Transverse colon (tissue), 4 donors: ENCODE results near the gene LORICRIN. TPM values are rescaled to one million over a fixed set of nuclear protein-coding genes. Genes with fewer than 3 reads are reported as not detected.

Experiments
- DNase-seq: peaks from one replicate; pipeline ENCODE4 v3.0.0-alpha.2; 2019
- H3K27ac ChIP-seq, 4 donors: fragments of 200-600 bp; sonication (generic); 2 replicates each; pipeline ENCODE4 v1.5.1; 2016 to 2018; ENCODE audit warnings: inconsistent platforms in 4 of 4
- H3K27me3 ChIP-seq: fragments of 200-600 bp; sonication (generic); 2 replicates; pipeline ENCODE4 v1.5.1; 2017; ENCODE audit warnings: inconsistent platforms
- H3K36me3 ChIP-seq, 4 donors: fragments of 200-600 bp; sonication (generic); 2 replicates each; pipeline ENCODE4 v1.5.1; 2017 to 2019; ENCODE audit warnings: inconsistent platforms in 4 of 4
- H3K4me1 ChIP-seq, 4 donors: fragments of 200-600 bp; sonication (generic); 2 replicates each; pipeline ENCODE4 v1.5.1; 2017 to 2020; ENCODE audit warnings: inconsistent platforms in 4 of 4
- H3K4me3 ChIP-seq, 4 donors: fragments of 200-600 bp; sonication (generic); 1 replicate in 1 of 4; 2 replicates in 3 of 4; pipeline versions ENCODE4 v1.5.1 to v1.6.1; 2017 to 2019; ENCODE audit warnings: inconsistent platforms in 4 of 4
- H3K9me3 ChIP-seq, 2 donors: fragments of 200-600 bp; sonication (generic); 2 replicates each; pipeline ENCODE4 v1.5.1; 2017 to 2019; ENCODE audit warnings: inconsistent platforms in 2 of 2
- EP300 ChIP-seq: sonication (generic); formaldehyde crosslinking; IDR thresholded peaks from one replicate; pipeline ENCODE4 v1.6.1; 2017; ENCODE audit warnings: antibody characterized with exemption, low read depth
- POLR2A ChIP-seq: fragments of 450-650 bp; IDR thresholded peaks from one replicate; pipeline ENCODE4 v1.6.1; 2016; ENCODE audit warnings: antibody characterized with exemption, mild to moderate bottlenecking, moderate library complexity
- POLR2AphosphoS5 ChIP-seq, 3 donors: sonication (generic); formaldehyde crosslinking; IDR thresholded peaks; one replicate each; pipeline ENCODE4 v1.6.1; 2016; ENCODE audit warnings: antibody characterized with exemption in 3 of 3
- WGBS, 2 donors: methylation state at CpG; one replicate each; pipeline ENCODE4 v1.1.5; 2018; ENCODE audit warnings: low coverage in 1 of 2; 5-methylcytosine and 5-hydroxymethylcytosine counted together
- in situ Hi-C, 4 donors: fragments of 200-750 bp; cut with MboI; loops; one replicate each; pipeline versions ENCODE4 v1.15.0 to v1.15.1; 2017; ENCODE audit warnings: low sequenced_read_pairs in 3 of 4, low pct_ligation_motif_present in 1 of 4, low pct_unique_long_range_greater_than_20kb in 1 of 4
- intact Hi-C: fragments of 100-400 bp; cut with DNase I; formaldehyde crosslinking; loops from one replicate; pipeline ENCODE4 v1.15.1; 2023; ENCODE audit warnings: low total_unique reads
- total RNA-seq, 4 donors: library from RNA; depleted of rRNA; stranded (reverse); fragments of >200 nt; gene quantifications; one replicate each; pipeline ENCODE4 v1.1.0, GENCODE V29; 2016
- TF ChIP-seq, protein P1 (sequence below), 5 experiments: fragments of 200-600 bp in 3 of 5; fragments of 450-650 bp in 2 of 5; sonication (generic) in 3 of 5; IDR thresholded peaks; 1 replicate in 2 of 5; 2 replicates in 3 of 5; pipeline ENCODE4 v1.5.1; 2016 to 2017; ENCODE audit warnings: antibody characterized with exemption in 5 of 5, inconsistent platforms in 3 of 5, mild to moderate bottlenecking in 2 of 5, moderate library complexity in 1 of 5

The LORICRIN gene
- total RNA-seq, 4 donors from 2014 or later: not detected

DNA sequence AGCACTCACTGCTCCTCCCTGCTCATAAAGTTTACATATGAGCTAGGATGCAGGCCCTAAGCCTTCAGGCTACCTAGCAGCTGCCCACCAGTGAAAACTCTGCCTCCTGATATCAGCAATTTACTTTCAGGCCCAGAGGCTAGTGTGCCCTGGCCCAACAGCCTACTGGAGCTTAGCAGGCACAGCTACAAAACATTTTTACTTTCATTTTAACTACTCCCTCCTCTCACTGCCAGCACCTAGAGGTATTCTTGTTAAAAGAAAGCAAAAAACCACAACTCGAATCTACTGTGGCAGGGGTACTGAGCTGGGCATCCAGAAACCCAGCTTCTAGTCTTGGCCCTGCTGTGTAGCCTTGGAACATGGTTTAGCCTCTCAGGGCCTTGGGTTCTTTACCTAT, 5.8 kb upstream of the LORICRIN start:
- TF ChIP-seq, protein P1, sequence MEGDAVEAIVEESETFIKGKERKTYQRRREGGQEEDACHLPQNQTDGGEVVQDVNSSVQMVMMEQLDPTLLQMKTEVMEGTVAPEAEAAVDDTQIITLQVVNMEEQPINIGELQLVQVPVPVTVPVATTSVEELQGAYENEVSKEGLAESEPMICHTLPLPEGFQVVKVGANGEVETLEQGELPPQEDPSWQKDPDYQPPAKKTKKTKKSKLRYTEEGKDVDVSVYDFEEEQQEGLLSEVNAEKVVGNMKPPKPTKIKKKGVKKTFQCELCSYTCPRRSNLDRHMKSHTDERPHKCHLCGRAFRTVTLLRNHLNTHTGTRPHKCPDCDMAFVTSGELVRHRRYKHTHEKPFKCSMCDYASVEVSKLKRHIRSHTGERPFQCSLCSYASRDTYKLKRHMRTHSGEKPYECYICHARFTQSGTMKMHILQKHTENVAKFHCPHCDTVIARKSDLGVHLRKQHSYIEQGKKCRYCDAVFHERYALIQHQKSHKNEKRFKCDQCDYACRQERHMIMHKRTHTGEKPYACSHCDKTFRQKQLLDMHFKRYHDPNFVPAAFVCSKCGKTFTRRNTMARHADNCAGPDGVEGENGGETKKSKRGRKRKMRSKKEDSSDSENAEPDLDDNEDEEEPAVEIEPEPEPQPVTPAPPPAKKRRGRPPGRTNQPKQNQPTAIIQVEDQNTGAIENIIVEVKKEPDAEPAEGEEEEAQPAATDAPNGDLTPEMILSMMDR (IDR thresholded peaks at IDR 0.05): no peak
- TF ChIP-seq POLR2A: no peak
- no peak for TF ChIP-seq POLR2AphosphoS5 (IDR thresholded peaks at IDR 0.05)
- no peak for TF ChIP-seq EP300
- Histone ChIP-seq H3K4me3 (no peak overlapping the region), H3K27ac (no peak overlapping the region), H3K4me1 (no peaks in the 10 kb centered on the region), H3K36me3 (no peaks in the 10 kb centered on the region), H3K9me3 (no peaks in the 10 kb centered on the region), H3K27me3 (peaks cover 6% of the 10 kb centered on the region)
- in situ Hi-C loops (no loop called here), intact Hi-C loops (no loop called here)
- DNase-seq: no peak
- WGBS, 2 donors: 35 to 50% methylated on average over 1 of the region's 1 CpG

DNA sequence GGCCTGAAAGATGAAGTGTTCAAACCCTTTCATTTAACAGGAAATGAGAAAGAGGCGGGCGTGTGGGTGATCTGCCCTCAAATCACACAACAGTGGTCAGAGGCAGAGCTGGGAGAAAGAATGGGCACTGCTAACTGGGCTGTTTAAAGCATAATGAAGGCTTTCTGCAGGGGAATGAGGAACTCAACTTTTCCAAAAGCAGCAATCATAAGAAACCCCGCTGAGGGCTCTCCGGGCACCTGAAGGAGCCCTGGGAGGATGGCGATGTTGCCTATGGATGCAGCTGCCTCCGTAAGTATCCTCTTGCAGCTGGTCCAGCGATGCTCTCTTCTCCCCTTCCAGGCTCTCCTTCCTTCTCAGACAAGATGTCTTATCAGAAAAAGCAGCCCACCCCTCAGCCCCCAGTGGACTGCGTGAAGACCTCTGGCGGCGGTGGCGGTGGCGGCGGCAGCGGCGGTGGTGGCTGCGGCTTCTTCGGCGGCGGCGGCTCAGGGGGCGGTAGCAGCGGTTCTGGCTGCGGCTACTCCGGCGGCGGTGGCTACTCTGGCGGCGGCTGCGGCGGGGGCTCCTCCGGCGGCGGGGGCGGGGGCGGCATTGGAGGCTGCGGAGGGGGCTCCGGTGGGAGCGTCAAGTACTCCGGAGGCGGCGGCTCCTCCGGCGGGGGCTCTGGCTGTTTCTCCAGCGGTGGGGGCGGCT, 1.2 kb downstream of the LORICRIN start:
- Histone ChIP-seq H3K36me3 (no peaks in the 10 kb centered on the region), H3K4me3 (peak overlapping the region; percentile 7 to 55 (median 32)), H3K4me1 (peaks cover 0 to 19% (median 9%) of the 10 kb centered on the region in 4 donors), H3K27me3 (peaks cover 74% of the 10 kb centered on the region), H3K9me3 (no peaks in the 10 kb centered on the region), H3K27ac (no peak overlapping the region)
- DNase-seq: no peak
- in situ Hi-C loops: no loop called here
- TF ChIP-seq, protein P1 (IDR thresholded peaks at IDR 0.05): no peak
- TF ChIP-seq EP300: no peak
- TF ChIP-seq POLR2A: no peak
- no peak for TF ChIP-seq POLR2AphosphoS5 (IDR thresholded peaks at IDR 0.05)
- intact Hi-C loops: no loop called here
- 43% methylated on average over 12 of the region's 45 CpGs; no CpG with 5 or more reads in 1 of the 2 donors for WGBS, 2 donors

DNA sequence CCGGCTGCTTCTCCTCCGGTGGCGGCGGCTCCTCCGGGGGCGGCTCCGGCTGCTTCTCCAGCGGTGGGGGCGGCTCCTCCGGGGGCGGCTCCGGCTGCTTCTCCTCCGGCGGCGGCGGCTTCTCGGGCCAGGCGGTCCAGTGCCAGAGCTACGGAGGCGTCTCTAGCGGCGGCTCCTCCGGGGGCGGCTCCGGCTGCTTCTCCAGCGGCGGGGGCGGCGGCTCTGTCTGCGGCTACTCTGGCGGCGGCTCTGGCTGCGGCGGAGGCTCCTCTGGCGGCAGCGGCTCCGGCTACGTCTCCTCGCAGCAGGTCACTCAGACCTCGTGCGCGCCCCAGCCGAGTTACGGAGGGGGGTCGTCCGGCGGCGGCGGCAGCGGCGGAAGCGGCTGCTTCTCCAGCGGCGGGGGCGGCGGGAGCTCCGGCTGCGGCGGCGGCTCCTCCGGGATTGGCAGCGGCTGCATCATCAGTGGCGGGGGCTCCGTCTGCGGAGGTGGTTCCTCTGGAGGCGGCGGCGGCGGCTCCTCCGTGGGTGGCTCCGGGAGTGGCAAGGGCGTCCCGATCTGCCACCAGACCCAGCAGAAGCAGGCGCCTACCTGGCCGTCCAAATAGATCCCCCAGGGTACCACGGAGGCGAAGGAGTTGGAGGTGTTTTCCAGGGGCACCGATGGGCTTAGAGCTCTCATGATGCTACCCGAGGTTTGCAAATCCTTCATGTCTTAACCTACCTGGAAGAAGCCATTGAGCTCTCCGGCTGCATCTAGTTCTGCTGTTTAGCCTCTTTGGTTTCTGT, 2.0 kb downstream of the LORICRIN start:
- intact Hi-C loops: no loop called here
- Histone ChIP-seq H3K4me1 (peaks cover 0 to 19% (median 9%) of the 10 kb centered on the region in 4 donors), H3K4me3 (peak overlapping the region; percentile 7 to 55 (median 32)), H3K27ac (no peak overlapping the region), H3K27me3 (peaks cover 81% of the 10 kb centered on the region), H3K36me3 (no peaks in the 10 kb centered on the region), H3K9me3 (no peaks in the 10 kb centered on the region)
- TF ChIP-seq, protein P1 (IDR thresholded peaks at IDR 0.05): no peak
- no peak for TF ChIP-seq EP300
- TF ChIP-seq POLR2AphosphoS5 (IDR thresholded peaks at IDR 0.05): no peak
- no peak for TF ChIP-seq POLR2A
- in situ Hi-C loops: no loop called here
- 1 to 100% methylated on average over 1 to 24 of the region's 80 CpGs for WGBS, 2 donors
- DNase-seq: no peak

DNA sequence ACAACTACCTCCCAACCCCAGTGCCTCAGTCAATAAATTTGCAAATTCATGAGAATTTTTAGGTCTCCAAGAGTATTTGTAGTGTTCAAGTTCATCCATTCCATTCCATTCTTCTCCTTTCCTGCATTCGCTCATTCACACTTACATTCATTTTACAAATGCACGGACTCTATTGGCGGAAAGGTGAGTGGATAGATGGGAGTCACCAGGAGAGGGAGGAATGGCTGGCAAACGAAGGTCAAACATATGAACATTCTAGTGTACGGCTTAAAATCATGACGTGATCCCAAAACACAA, 2.5 kb downstream of the LORICRIN start:
- intact Hi-C loops (no loop called here), in situ Hi-C loops (no loop called here)
- TF ChIP-seq POLR2A: no peak
- no peak for TF ChIP-seq EP300
- no peak for TF ChIP-seq POLR2AphosphoS5 (IDR thresholded peaks at IDR 0.05)
- TF ChIP-seq, protein P1 (IDR thresholded peaks at IDR 0.05): no peak
- H3K4me1 ChIP-seq: peaks cover 0 to 19% (median 9%) of the 10 kb centered on the region in 4 donors
- no peaks in the 10 kb centered on the region for H3K9me3 ChIP-seq
- H3K36me3 ChIP-seq: no peaks in the 10 kb centered on the region
- H3K4me3 ChIP-seq: peak overlapping the region in 2 of 4 donors; percentile 36 to 55
- H3K27me3 ChIP-seq: peaks cover 87% of the 10 kb centered on the region
- DNase-seq: no peak
- H3K27ac ChIP-seq: no peak overlapping the region
- 50 to 64% methylated on average over 4 to 6 of the region's 6 CpGs for WGBS, 2 donors
